Kidney tubule cell (primary cell): ENCODE data around the gene PROM1.

Experiments
- DNase-seq: peaks from one replicate; pipeline ENCODE4 v3.0.0-alpha.2; 2018; ENCODE audit warnings: low spot score

PROM1 gene

DNA sequence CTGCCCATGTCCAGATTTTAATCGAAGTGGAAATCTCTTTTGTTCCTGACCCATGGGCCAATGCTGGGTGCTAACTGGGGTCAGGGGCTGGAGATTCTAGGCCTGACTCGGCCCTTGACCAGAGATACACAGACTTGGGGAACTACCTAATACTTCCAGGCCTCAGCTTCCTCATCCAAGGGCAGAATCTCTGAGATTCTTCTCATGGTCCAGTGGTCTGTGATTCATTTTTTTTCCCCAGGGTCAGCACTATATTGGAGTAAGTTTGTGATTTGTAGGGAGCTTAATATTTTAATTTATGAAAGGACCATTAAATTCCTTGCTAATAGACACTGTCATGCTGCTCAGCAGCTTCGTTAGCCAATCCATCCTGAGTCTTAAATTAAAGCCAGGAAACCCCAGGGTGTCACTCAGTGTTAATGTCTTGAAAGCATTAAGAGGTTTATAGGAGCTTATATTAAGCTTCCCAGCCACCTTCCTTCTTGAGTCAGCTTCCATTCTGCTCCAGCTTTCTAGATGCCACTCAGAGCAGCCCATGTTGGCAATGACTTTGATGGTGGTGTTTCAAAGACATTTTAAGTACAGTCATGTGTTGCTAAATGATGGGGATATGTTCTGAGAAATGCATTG lies 27.0 kb upstream of the PROM1 start:
- peak; percentile 78 for DNase-seq

GRCh38 chr4:16110199-16110598 lies 26.4 kb upstream of the PROM1 start:
- peak; percentile 2 for DNase-seq

DNA sequence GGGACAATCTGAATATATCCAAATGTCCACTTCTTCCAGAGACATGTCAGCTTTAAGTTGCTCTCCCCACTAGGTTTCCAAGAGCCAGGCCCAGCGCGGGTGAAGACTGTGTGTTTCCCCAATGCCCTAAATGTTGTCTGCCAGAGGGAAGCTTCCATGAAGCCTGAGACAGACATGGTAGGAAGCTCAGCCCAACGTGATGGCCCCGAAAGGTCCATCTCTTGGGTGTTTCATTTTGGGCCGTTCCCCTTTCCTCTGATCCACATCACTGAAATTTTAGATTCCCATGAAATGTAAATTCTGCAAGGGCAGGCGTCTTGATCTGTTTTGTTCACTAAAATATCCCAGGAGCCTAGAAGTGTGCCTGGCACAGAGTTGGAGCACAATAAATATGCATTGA lies 25.4 kb upstream of the PROM1 start:
- DNase-seq, result no peak

DNA sequence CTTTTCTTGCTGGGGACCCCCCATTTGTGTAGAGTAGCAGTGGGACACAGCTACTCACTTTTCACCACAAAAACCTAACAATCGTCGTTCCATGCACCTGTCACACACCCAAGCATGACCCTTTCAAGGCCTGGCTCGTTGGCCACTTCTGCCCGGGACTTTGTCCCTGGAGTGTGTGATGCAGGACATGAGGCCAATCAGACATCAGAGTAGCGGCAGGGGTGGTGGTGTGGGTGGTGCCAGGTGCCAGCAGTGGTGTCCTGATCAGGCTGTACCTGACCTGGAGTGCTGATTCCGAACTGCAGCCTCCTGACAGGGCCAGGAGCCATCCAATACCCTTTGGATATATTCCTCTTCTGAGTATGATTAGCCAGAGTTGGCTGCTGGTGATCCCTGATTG lies 23.1 kb upstream of the PROM1 start:
- DNase-seq, result no peak

DNA sequence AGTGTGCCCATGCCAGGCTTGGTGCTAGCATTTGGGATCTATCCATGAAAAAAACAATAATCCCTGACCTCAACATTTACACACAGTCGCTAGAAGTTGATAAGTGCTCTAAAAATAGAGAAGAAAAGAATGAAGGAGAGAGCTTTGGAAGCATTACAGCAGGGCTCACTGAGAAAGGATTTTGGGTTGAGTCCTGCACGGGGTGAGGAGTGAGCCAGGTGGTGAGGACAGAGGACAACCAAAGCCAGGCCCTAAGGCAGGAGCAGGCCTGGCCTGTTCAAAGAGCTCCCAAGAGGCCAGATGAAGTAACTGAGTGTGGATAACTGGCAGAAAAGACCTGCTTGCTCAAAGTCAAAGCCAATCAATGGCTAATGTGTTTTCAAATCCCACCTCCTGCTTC lies 20.7 kb upstream of the PROM1 start:
- no peak for DNase-seq

DNA sequence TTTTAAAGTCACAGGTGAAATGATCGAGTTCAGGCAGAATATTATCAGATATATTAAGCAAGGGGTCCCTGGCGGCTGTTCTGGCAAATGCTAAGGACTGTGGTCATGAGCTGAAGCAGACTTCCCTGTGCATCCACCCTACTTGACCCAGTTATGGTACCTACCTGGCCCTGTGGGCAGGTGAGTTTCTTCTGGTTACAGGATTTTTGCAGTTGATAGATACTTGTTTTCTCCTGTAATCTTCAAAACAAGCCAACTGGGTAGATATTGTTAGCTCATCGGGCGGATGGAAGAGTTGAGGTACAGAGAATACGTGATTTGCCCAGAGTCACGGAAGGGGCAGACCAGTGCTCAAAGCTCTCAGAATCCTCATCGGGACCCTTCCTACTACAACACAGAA lies 18.5 kb upstream of the PROM1 start:
- no peak for DNase-seq

- no peak for DNase-seq
Measured at GRCh38 chr4:16100833-16101232, 17.0 kb upstream of the PROM1 start.

- no peak for DNase-seq
Measured at GRCh38 chr4:16092682-16093319, 9.0 kb upstream of the PROM1 start.

- DNase-seq, result peak; percentile 89
Measured at GRCh38 chr4:16090096-16090705, 6.4 kb upstream of the PROM1 start.

- DNase-seq, result no peak
Measured at GRCh38 chr4:16089156-16089555, 5.3 kb upstream of the PROM1 start.

DNA sequence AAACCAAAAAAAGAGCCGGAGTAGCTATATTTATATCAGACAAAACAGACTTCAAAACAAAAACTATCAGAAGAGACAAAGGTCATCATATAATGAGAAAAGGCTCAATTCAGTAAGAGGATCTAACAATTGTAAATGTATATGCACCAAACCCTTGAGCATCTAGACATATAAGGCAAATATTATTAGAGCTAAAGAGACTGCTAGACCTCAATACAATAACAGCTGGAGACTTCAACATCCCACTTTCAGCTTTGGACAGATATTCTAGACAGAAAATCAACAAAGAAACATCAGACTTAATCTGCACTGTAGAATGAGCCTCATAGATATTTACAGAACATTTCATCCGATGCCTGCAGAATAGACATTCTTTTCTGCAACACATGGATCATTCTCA lies 4.8 kb upstream of the PROM1 start:
- no peak for DNase-seq

GRCh38 chr4:16085822-16086221 lies 2.0 kb upstream of the PROM1 start:
- DNase-seq, result no peak

- peak; percentile 67 for DNase-seq
Measured at GRCh38 chr4:16082426-16083240, 1.2 kb downstream of the PROM1 start.

GRCh38 chr4:16082041-16082425 lies 1.8 kb downstream of the PROM1 start:
- DNase-seq, result no peak

DNA sequence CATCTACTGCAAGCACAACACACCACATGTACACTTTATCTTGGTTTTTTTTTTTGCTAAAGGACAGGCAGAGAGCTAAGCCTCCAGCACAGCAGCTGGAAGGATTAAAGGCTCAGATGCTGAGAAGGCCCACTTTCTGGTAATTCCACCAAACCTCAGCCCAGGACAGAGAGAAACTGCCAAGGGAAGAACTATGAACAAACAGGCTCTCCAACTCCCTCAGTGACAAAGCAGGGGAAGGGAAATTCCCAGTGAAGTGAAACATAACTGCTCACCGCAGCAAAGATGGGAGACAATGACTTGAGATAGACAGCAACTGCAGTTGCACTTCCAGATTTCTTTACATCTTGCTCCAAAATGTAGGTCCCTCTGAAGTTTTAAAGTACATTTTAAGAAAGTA lies 4.8 kb downstream of the PROM1 start:
- DNase-seq, result peak; percentile 77

DNA sequence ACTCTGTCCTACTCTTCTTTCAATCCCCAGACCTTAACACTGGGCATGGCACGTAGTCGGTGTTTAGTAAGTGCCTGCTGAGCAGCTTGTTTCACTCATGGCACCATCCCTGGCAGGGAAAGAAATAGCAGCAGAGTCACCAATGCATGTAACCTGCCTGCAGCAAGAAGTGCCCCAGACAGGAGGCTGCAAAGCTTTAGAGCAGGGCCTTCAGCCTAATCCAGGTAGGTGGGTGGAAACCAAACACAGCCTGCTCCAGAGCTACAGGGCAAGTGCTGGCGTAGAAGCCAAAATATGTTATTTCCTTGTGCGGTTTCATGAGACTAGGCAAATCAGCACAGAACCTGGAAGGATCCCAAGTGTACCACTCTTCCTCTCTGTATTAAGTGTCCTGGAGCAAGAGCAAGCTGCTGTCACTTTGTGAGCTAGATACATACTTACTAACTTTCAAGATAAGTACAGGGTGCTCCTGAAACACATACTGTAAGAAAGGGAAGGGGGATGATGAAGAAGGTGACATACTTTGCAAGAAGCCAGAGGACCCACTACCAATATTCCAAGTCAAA lies 5.5 kb downstream of the PROM1 start:
- peak; percentile 55 for DNase-seq

DNA sequence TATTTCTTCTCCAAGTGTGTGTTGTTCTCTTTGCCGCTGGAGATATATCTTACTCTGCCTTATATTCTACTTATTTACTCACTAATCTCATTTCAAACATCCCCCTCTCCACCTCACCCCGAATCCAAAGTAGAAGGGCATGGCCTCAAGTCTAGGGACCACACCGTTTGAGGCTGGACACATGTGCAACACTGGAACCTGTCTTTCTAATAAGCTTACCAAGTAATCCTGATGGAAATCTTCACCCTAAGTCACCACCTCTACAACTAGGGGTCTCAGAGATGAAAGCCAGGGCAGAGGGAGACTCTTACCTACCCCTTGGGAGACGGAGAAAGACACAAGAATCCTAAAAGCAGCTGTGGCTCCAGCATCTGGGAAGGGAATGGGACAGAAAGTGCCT lies 6.0 kb downstream of the PROM1 start:
- DNase-seq, result no peak

GRCh38 chr4:16075975-16076757 lies 7.7 kb downstream of the PROM1 start:
- DNase-seq, result peak; percentile 70

- peak; percentile 59 for DNase-seq
Measured at GRCh38 chr4:16075061-16075460, 8.8 kb downstream of the PROM1 start.

DNA sequence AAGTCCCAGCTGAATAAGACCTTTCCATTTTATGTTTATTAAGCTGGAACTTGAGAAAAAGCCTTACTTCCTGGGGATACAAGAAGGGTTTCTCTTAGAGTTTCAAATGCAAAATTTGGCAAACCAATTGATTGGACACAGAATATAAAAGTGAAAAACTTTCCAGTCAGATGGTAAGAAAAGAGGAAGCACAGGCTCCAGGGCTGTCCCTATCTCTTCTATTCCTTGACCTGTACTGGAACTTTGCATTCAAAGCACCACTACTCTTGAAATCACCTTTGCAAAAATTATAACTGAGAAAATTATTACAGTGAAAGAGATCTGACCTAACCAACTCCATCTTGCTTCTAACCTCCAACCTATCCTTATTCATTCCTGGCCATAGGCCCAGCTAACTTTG lies 11.7 kb downstream of the PROM1 start:
- no peak for DNase-seq

- DNase-seq, result no peak
Measured at GRCh38 chr4:16070203-16070602, 13.6 kb downstream of the PROM1 start.

GRCh38 chr4:16067515-16067914 lies 16.3 kb downstream of the PROM1 start:
- peak; percentile 57 for DNase-seq
